SH-SY5Y (cell line): ENCODE results near the gene ADAM23.

Experiments
- GATA2 ChIP-seq: IDR thresholded peaks from 2 replicates; pipeline ENCODE4 v1.6.1; 2011; ENCODE audit warnings: mild to moderate bottlenecking, low read depth, low read length
- GATA3 ChIP-seq: IDR thresholded peaks from 2 replicates; pipeline ENCODE4 v1.6.1; 2011; ENCODE audit warnings: low read depth, mild to moderate bottlenecking, low read length, moderate library complexity

The ADAM23 gene

DNA sequence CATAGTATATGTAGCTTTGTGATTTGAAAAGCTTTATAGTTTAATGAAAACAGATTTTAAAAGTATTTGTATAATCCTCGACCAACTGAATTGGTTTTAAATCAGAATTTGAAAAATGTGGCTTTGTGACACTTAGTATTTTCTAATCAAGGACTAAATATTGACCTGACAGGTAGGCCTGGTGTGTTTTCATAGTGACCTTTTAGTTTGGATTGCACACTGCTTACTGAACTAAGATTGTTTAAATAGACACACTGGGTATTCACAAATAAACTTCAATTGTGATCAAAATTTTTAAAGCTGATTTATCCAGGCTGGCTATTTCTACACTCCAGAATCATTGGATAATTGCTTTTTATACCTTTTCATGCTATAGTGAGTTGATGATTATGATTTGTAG is 167.1 kb downstream of the ADAM23 start:
- no peak for TF ChIP-seq GATA2
- no peak for TF ChIP-seq GATA3

GRCh38 chr2:206611191-206611590 is 167.9 kb downstream of the ADAM23 start:
- TF ChIP-seq GATA2 (no peak), GATA3 (no peak)

DNA sequence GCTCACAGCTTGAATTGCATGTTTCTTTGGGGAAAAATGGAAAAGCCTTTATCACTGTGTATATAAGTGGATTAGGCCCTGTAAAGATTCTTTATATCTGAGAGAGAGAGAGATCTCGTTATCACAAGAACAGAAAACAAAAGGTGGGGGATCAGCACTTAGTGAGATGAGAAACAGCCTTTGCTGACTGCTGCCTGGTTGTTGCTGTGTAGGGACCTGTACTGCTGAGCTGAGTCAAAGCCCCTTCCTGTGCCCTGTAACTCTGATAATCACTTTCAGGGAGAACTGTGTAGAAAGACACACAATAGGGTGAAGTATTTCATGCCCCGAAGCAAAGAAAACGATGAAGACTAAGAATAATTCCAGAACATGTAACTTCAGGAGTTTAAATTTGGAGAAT is 168.4 kb downstream of the ADAM23 start:
- no peak for TF ChIP-seq GATA3
- no peak for TF ChIP-seq GATA2

DNA sequence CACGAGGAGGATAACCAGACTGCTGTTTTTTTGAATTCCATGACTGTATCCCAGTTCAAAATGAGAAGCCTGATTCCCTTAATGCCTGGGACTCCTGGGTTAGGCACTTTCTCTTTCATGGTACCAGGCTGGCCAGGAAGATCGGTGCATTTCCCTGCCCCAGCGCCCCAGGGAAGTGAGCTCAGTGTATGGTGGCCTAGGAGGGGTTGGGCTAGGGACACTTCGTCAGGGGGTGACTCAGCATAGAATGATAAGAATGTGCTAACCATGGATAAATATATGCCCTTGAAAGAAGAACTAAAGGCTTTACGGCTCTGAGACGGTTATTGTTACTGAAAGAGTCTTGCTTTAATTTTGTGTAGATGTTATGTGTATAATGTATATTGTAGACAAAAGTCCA is 171.5 kb downstream of the ADAM23 start:
- no peak for TF ChIP-seq GATA2
- no peak for TF ChIP-seq GATA3

GRCh38 chr2:206615417-206616089 is 172.2 kb downstream of the ADAM23 start:
- TF ChIP-seq GATA3 (no peak), GATA2 (no peak)

DNA sequence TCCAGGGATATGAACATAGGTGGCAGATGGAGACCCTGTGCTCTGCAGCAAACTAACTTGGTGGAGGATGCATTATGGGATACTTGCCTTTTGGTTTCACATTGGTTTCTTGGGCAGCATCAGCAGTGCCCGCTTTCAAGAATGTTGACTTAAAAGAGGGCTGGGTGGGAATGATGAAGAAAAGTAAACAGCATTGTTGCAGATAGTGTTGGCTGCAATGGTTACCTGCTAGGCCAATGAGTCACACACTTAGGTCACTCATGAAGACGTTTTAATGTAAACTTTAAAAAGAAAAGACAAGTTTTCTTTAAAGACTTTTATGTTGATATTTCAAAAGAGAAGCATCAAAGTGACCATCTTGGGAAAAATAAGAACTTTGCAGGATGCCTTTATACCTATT is 172.8 kb downstream of the ADAM23 start:
- no peak for TF ChIP-seq GATA3
- TF ChIP-seq GATA2, result no peak

GRCh38 chr2:206619011-206619410 is 175.7 kb downstream of the ADAM23 start:
- no peak for TF ChIP-seq GATA2
- TF ChIP-seq GATA3, result no peak

DNA sequence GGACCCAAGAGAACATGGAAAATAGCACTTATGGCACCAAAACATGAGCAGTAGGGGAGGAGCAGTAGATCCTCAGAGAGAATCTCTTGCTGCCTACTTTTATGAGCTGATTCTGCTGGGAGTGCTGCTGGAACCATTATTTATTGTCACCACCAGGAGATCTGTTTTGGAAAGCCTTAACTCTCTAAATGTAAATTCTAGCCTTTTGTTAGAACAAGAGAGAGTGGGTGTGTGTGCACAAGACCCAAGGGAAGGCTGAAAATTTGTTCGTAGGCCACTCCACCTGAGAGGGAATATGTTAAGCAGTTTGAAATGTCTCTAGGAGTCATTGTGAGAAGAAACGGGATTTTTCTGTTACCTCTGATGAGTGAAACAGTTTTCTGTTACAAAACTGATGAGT is 182.8 kb downstream of the ADAM23 start:
- TF ChIP-seq GATA2 (no peak), GATA3 (no peak)

GRCh38 chr2:206627632-206628031 is 184.3 kb downstream of the ADAM23 start:
- no peak for TF ChIP-seq GATA2
- TF ChIP-seq GATA3, result no peak

- no peak for TF ChIP-seq GATA2
- no peak for TF ChIP-seq GATA3
Observed at GRCh38 chr2:206631340-206631739, 188.0 kb downstream of the ADAM23 start.

- TF ChIP-seq GATA3 (no peak), GATA2 (no peak)
Observed at GRCh38 chr2:206635015-206635414, 191.7 kb downstream of the ADAM23 start.

DNA sequence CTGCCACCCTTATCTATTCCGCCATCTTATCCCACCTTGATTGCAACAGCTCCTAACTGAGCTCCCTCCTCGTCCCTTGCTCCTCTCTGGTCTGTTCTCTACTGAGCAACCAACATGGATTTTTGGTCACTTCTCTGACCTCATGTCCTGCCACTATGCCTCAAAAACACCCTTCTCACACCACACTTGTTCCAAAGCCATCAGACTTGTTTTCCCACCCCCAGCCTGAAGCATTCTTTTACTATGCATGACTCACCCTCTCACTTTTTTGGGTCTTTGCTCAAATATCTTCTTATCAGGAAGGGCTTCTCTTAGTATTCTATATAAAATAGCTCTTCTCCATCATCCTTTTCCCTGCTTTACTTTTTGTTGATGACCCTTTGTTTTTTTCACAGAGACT is 196.3 kb downstream of the ADAM23 start:
- TF ChIP-seq GATA2 (no peak), GATA3 (no peak)

DNA sequence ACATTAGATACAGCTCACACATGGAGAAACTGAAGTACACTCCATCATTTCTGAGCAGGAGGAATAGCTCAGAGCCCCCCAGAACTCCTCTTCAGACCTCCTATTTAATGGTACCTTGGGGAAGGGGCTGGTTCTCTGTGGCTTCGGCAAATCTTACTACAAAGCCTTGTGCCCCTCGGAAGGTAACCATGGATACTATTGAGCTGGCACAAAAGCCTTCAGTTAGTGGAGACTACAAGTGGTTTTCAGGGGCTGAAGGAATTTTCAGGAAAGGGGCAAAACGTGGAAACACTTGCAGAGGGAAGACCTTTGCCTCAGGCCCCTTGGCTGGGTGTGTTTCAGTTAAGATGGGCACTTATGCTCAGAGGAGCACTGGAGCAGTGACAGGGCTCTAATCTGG is 197.9 kb downstream of the ADAM23 start:
- TF ChIP-seq GATA3 (no peak), GATA2 (no peak)

- TF ChIP-seq GATA3 (no peak), GATA2 (no peak)
Observed at GRCh38 chr2:206642075-206643025, 199.0 kb downstream of the ADAM23 start, which contains the start of gene FAM237A. Gene FAM237A (plus strand): TSS chr2:206642487. CDS start chr2:206644237, 1,750 bp downstream.

- TF ChIP-seq GATA3 (no peak), GATA2 (no peak)
Observed at GRCh38 chr2:206647985-206648384, 204.7 kb downstream of the ADAM23 start.
